Neural progenitor cell (in vitro differentiated cells): ENCODE results near the gene PRAC2. TPM values are rescaled to one million over a fixed set of nuclear protein-coding genes. Genes with fewer than 3 reads are reported as not detected.

Experiments
- DNase-seq: peaks from one replicate; pipeline ENCODE4 v3.0.0-alpha.2; 2016; ENCODE audit warnings: low spot score
- H2AFZ ChIP-seq: fragments of 200-600 bp; sonication (generic); replicated peaks from 2 replicates; pipeline ENCODE4 v1.6.1; 2016; ENCODE audit warnings: antibody characterized with exemption
- H3F3A ChIP-seq: fragments of 200-600 bp; sonication (generic); 2 replicates; pipeline ENCODE4 v1.6.1; 2016; ENCODE audit warnings: antibody characterized with exemption, low read depth
- H3K27ac ChIP-seq: fragments of 200-600 bp; sonication (generic); 2 replicates; pipeline ENCODE4 v1.5.1; 2016; ENCODE audit warnings: mild to moderate bottlenecking
- H3K27me3 ChIP-seq: fragments of 200-600 bp; sonication (generic); 2 replicates; pipeline ENCODE4 v1.6.1; 2016; ENCODE audit warnings: mild to moderate bottlenecking, moderate library complexity
- H3K36me3 ChIP-seq: fragments of 200-600 bp; sonication (generic); 2 replicates; pipeline ENCODE4 v1.5.1; 2016
- H3K4me1 ChIP-seq: fragments of 200-600 bp; sonication (generic); 2 replicates; pipeline ENCODE4 v1.6.1; 2016; ENCODE audit warnings: mixed run types
- H3K4me2 ChIP-seq: fragments of 200-600 bp; sonication (generic); 2 replicates; pipeline ENCODE4 v1.6.1; 2016
- H3K4me3 ChIP-seq: fragments of 200-600 bp; sonication (generic); 2 replicates; pipeline ENCODE4 v1.5.1; 2016
- H3K79me2 ChIP-seq: fragments of 200-600 bp; sonication (generic); 2 replicates; pipeline ENCODE4 v1.6.1; 2016; ENCODE audit warnings: low read depth
- H3K9ac ChIP-seq: fragments of 200-600 bp; sonication (generic); 2 replicates; pipeline ENCODE4 v1.6.1; 2016
- H3K9me3 ChIP-seq: fragments of 200-600 bp; sonication (generic); 2 replicates; pipeline ENCODE4 v1.5.1; 2016; ENCODE audit warnings: low read depth
- H4K20me1 ChIP-seq: fragments of 200-600 bp; sonication (generic); 2 replicates; pipeline ENCODE4 v1.6.1; 2016; ENCODE audit warnings: low read depth
- H3K27ac Mint-ChIP-seq: 3 replicates; pipeline ENCODE4 v1.8.0; 2021; ENCODE audit warnings: mixed read lengths
- H3K27me3 Mint-ChIP-seq: 2 replicates; pipeline ENCODE4 v1.8.0; 2022; ENCODE audit warnings: low read depth, mild to moderate bottlenecking, inconsistent platforms, moderate library complexity, mixed read lengths; ENCODE audit not compliant: insufficient read depth
- H3K36me3 Mint-ChIP-seq: 3 replicates; pipeline ENCODE4 v1.8.0; 2021; ENCODE audit warnings: mixed read lengths
- H3K4me1 Mint-ChIP-seq: 3 replicates; pipeline ENCODE4 v1.8.0; 2021; ENCODE audit warnings: mixed read lengths
- H3K4me3 Mint-ChIP-seq: 3 replicates; pipeline ENCODE4 v1.8.0; 2021; ENCODE audit warnings: mild to moderate bottlenecking, moderate library complexity, mixed read lengths
- H3K9me3 Mint-ChIP-seq: 3 replicates; pipeline ENCODE4 v1.8.0; 2020; ENCODE audit warnings: mixed read lengths
- EZH2 ChIP-seq: fragments of 200-600 bp; sonication (generic); IDR thresholded peaks from 2 replicates; pipeline ENCODE4 v1.6.1; 2017; ENCODE audit warnings: antibody characterized with exemption, mild to moderate bottlenecking, moderate library complexity
- EZH2phosphoT487 ChIP-seq: fragments of 200-600 bp; sonication (generic); IDR thresholded peaks from 2 replicates; pipeline ENCODE4 v1.6.1; 2017; ENCODE audit warnings: antibody characterized with exemption
- total RNA-seq: library from RNA; depleted of rRNA; stranded (reverse); fragments of >200 nt; gene quantifications from 2 replicates; pipeline ENCODE4 v1.2.3, GENCODE V29; 2015; ENCODE audit warnings: low replicate concordance
- TF ChIP-seq, protein P1 (sequence below): fragments of 200-600 bp; sonication (generic); IDR thresholded peaks from 2 replicates; pipeline ENCODE4 v1.5.1; 2017; ENCODE audit warnings: antibody characterized with exemption, mild to moderate bottlenecking

Gene PRAC2
- total RNA-seq, 1 donor from 2014 or later = not detected

- Histone ChIP-seq H3K4me3 (no peak overlapping the region), H3K9me3 (no peaks in the 10 kb centered on the region), H3K9ac (no peak overlapping the region), H3K27me3 (peaks cover 100% of the 10 kb centered on the region), H2AFZ (no peak overlapping the region), H3K4me1 (peaks cover 6% of the 10 kb centered on the region), H3K36me3 (no peaks in the 10 kb centered on the region), H3K4me2 (no peak overlapping the region), H3F3A (peaks cover 6% of the 10 kb centered on the region), H3K27ac (no peak overlapping the region), H3K79me2 (no peaks in the 10 kb centered on the region), H4K20me1 (peaks cover 96% of the 10 kb centered on the region)
- TF ChIP-seq, protein P1, sequence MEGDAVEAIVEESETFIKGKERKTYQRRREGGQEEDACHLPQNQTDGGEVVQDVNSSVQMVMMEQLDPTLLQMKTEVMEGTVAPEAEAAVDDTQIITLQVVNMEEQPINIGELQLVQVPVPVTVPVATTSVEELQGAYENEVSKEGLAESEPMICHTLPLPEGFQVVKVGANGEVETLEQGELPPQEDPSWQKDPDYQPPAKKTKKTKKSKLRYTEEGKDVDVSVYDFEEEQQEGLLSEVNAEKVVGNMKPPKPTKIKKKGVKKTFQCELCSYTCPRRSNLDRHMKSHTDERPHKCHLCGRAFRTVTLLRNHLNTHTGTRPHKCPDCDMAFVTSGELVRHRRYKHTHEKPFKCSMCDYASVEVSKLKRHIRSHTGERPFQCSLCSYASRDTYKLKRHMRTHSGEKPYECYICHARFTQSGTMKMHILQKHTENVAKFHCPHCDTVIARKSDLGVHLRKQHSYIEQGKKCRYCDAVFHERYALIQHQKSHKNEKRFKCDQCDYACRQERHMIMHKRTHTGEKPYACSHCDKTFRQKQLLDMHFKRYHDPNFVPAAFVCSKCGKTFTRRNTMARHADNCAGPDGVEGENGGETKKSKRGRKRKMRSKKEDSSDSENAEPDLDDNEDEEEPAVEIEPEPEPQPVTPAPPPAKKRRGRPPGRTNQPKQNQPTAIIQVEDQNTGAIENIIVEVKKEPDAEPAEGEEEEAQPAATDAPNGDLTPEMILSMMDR = no peak
- peak; percentile 79 for TF ChIP-seq EZH2phosphoT487
- TF ChIP-seq EZH2 = peak; percentile 95
- H3K4me3 Mint-ChIP-seq = no peak overlapping the region
- no peaks in the 10 kb centered on the region for H3K4me1 Mint-ChIP-seq
- H3K27ac Mint-ChIP-seq = no peak overlapping the region
- H3K9me3 Mint-ChIP-seq = peaks cover 8% of the 10 kb centered on the region
- peaks cover 88% of the 10 kb centered on the region for H3K27me3 Mint-ChIP-seq
- no peaks in the 10 kb centered on the region for H3K36me3 Mint-ChIP-seq
- DNase-seq = no peak
Measured at GRCh38 chr17:48752399-48753288, 29.7 kb downstream of the PRAC2 start.

GRCh38 chr17:48753794-48754499 lies 31.0 kb downstream of the PRAC2 start:
- peaks cover 83% of the 10 kb centered on the region for H3K27me3 Mint-ChIP-seq
- peaks cover 83% of the 10 kb centered on the region for H4K20me1 ChIP-seq
- H3K9me3 Mint-ChIP-seq = peaks cover 8% of the 10 kb centered on the region
- H3K79me2 ChIP-seq = no peaks in the 10 kb centered on the region
- no peak overlapping the region for H3K4me3 ChIP-seq
- H3K4me3 Mint-ChIP-seq = no peak overlapping the region
- no peak overlapping the region for H2AFZ ChIP-seq
- no peak for DNase-seq
- H3K36me3 ChIP-seq = no peaks in the 10 kb centered on the region
- H3K36me3 Mint-ChIP-seq = no peaks in the 10 kb centered on the region
- peaks cover 100% of the 10 kb centered on the region for H3K27me3 ChIP-seq
- peaks cover 6% of the 10 kb centered on the region for H3K4me1 ChIP-seq
- H3K4me1 Mint-ChIP-seq = no peaks in the 10 kb centered on the region
- H3K27ac Mint-ChIP-seq = no peak overlapping the region
- H3K4me2 ChIP-seq = no peak overlapping the region
- peaks cover 6% of the 10 kb centered on the region for H3F3A ChIP-seq
- no peak overlapping the region for H3K27ac ChIP-seq
- TF ChIP-seq, protein P1 = no peak
- TF ChIP-seq EZH2 (no peak), EZH2phosphoT487 (no peak)
- no peaks in the 10 kb centered on the region for H3K9me3 ChIP-seq
- no peak overlapping the region for H3K9ac ChIP-seq

GRCh38 chr17:48754500-48755261 lies 31.7 kb downstream of the PRAC2 start:
- no peak overlapping the region for H3K4me3 Mint-ChIP-seq
- DNase-seq = peak; percentile 77
- TF ChIP-seq, protein P1 = no peak
- TF ChIP-seq EZH2 = peak; percentile 99
- peak; percentile 98 for TF ChIP-seq EZH2phosphoT487
- no peaks in the 10 kb centered on the region for H3K36me3 ChIP-seq
- H3K27ac Mint-ChIP-seq = no peak overlapping the region
- H3K9ac ChIP-seq = no peak overlapping the region
- peaks cover 6% of the 10 kb centered on the region for H3K4me1 ChIP-seq
- no peaks in the 10 kb centered on the region for H3K9me3 ChIP-seq
- peaks cover 8% of the 10 kb centered on the region for H3K9me3 Mint-ChIP-seq
- peaks cover 76% of the 10 kb centered on the region for H4K20me1 ChIP-seq
- no peak overlapping the region for H2AFZ ChIP-seq
- no peaks in the 10 kb centered on the region for H3K4me1 Mint-ChIP-seq
- H3K27me3 ChIP-seq = peaks cover 100% of the 10 kb centered on the region
- peaks cover 6% of the 10 kb centered on the region for H3F3A ChIP-seq
- H3K27me3 Mint-ChIP-seq = peaks cover 82% of the 10 kb centered on the region
- H3K79me2 ChIP-seq = no peaks in the 10 kb centered on the region
- H3K36me3 Mint-ChIP-seq = no peaks in the 10 kb centered on the region
- H3K27ac ChIP-seq = no peak overlapping the region
- H3K4me2 ChIP-seq = peak overlapping the region; percentile 55
- no peak overlapping the region for H3K4me3 ChIP-seq
